Measurements from ENCODE around the gene PADI1. TPM values are rescaled to one million over a fixed set of nuclear protein-coding genes. Genes with fewer than 3 reads are reported as not detected.

Gene PADI1
- total and polyA plus RNA-seq, 2 of the 8 experiments (the other 6 are each of a cell fraction or from before 2014, with no cell fraction given) = 0.20 to 0.30 TPM

GRCh38 chr1:17224434-17224833 lies 19.5 kb downstream of the PADI1 start (continued):
- TF ChIP-seq, protein P1, sequence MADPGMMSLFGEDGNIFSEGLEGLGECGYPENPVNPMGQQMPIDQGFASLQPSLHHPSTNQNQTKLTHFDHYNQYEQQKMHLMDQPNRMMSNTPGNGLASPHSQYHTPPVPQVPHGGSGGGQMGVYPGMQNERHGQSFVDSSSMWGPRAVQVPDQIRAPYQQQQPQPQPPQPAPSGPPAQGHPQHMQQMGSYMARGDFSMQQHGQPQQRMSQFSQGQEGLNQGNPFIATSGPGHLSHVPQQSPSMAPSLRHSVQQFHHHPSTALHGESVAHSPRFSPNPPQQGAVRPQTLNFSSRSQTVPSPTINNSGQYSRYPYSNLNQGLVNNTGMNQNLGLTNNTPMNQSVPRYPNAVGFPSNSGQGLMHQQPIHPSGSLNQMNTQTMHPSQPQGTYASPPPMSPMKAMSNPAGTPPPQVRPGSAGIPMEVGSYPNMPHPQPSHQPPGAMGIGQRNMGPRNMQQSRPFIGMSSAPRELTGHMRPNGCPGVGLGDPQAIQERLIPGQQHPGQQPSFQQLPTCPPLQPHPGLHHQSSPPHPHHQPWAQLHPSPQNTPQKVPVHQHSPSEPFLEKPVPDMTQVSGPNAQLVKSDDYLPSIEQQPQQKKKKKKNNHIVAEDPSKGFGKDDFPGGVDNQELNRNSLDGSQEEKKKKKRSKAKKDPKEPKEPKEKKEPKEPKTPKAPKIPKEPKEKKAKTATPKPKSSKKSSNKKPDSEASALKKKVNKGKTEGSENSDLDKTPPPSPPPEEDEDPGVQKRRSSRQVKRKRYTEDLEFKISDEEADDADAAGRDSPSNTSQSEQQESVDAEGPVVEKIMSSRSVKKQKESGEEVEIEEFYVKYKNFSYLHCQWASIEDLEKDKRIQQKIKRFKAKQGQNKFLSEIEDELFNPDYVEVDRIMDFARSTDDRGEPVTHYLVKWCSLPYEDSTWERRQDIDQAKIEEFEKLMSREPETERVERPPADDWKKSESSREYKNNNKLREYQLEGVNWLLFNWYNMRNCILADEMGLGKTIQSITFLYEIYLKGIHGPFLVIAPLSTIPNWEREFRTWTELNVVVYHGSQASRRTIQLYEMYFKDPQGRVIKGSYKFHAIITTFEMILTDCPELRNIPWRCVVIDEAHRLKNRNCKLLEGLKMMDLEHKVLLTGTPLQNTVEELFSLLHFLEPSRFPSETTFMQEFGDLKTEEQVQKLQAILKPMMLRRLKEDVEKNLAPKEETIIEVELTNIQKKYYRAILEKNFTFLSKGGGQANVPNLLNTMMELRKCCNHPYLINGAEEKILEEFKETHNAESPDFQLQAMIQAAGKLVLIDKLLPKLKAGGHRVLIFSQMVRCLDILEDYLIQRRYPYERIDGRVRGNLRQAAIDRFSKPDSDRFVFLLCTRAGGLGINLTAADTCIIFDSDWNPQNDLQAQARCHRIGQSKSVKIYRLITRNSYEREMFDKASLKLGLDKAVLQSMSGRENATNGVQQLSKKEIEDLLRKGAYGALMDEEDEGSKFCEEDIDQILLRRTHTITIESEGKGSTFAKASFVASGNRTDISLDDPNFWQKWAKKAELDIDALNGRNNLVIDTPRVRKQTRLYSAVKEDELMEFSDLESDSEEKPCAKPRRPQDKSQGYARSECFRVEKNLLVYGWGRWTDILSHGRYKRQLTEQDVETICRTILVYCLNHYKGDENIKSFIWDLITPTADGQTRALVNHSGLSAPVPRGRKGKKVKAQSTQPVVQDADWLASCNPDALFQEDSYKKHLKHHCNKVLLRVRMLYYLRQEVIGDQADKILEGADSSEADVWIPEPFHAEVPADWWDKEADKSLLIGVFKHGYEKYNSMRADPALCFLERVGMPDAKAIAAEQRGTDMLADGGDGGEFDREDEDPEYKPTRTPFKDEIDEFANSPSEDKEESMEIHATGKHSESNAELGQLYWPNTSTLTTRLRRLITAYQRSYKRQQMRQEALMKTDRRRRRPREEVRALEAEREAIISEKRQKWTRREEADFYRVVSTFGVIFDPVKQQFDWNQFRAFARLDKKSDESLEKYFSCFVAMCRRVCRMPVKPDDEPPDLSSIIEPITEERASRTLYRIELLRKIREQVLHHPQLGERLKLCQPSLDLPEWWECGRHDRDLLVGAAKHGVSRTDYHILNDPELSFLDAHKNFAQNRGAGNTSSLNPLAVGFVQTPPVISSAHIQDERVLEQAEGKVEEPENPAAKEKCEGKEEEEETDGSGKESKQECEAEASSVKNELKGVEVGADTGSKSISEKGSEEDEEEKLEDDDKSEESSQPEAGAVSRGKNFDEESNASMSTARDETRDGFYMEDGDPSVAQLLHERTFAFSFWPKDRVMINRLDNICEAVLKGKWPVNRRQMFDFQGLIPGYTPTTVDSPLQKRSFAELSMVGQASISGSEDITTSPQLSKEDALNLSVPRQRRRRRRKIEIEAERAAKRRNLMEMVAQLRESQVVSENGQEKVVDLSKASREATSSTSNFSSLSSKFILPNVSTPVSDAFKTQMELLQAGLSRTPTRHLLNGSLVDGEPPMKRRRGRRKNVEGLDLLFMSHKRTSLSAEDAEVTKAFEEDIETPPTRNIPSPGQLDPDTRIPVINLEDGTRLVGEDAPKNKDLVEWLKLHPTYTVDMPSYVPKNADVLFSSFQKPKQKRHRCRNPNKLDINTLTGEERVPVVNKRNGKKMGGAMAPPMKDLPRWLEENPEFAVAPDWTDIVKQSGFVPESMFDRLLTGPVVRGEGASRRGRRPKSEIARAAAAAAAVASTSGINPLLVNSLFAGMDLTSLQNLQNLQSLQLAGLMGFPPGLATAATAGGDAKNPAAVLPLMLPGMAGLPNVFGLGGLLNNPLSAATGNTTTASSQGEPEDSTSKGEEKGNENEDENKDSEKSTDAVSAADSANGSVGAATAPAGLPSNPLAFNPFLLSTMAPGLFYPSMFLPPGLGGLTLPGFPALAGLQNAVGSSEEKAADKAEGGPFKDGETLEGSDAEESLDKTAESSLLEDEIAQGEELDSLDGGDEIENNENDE (IDR thresholded peaks at IDR 0.05; ENCODE audit: insufficient replicate concordance, low read length) = no peak
- TF ChIP-seq, protein P2, sequence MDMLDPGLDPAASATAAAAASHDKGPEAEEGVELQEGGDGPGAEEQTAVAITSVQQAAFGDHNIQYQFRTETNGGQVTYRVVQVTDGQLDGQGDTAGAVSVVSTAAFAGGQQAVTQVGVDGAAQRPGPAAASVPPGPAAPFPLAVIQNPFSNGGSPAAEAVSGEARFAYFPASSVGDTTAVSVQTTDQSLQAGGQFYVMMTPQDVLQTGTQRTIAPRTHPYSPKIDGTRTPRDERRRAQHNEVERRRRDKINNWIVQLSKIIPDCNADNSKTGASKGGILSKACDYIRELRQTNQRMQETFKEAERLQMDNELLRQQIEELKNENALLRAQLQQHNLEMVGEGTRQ (IDR thresholded peaks at IDR 0.05; ENCODE audit: low read length) = no peak
- TF ChIP-seq ZNF274 (IDR thresholded peaks at IDR 0.05; ENCODE audit: borderline replicate concordance, extremely low read depth, low read length) (no peak), JUND (IDR thresholded peaks at IDR 0.05; ENCODE audit: low read length) (no peak), CTBP2 (IDR thresholded peaks at IDR 0.05; ENCODE audit: borderline replicate concordance, insufficient read depth, insufficient read length, low read length) (no peak), NANOG (IDR thresholded peaks at IDR 0.05; ENCODE audit: insufficient read depth, low read depth, low read length, poor library complexity, severe bottlenecking) (no peak), POLR2A (IDR thresholded peaks at IDR 0.05; ENCODE audit: control extremely low read depth in 1 of 2, low read depth in 2 of 2, low read length in 2 of 2) (no peak)
